ENCODE results near the gene STAP2.

GRCh38 chr19:4357095-4357797 is 18.6 kb upstream of the STAP2 start:
- no peak for TF ChIP-seq CTCF (IDR thresholded peaks at IDR 0.05; ENCODE audit: insufficient read depth, low read length)
- no peak for TF ChIP-seq REST (IDR thresholded peaks at IDR 0.05; ENCODE audit: insufficient replicate concordance, low read depth)
- TF ChIP-seq SPI1 (IDR thresholded peaks at IDR 0.05; ENCODE audit: borderline replicate concordance, low read depth) = no peak
- TF ChIP-seq GABPA (IDR thresholded peaks at IDR 0.05; ENCODE audit: low read depth) = no peak
- no peak; the same call in 1 of the 2 replicates for TF ChIP-seq POLR2AphosphoS5 (IDR thresholded peaks at IDR 0.05; ENCODE audit: low read depth)

All from HL-60 (cell line).